AG04450 (cell line): ENCODE measurements around the gene LHFPL2. TPM values are rescaled to one million over a fixed set of nuclear protein-coding genes. Genes with fewer than 3 reads are reported as not detected.
"Not testable (repeated sequence)": the region's sequence is repeated elsewhere in the genome, so short reads cannot be mapped to it uniquely, and the experiment has no call there.

ENCODE experiments used
- CTCF ChIA-PET: fragments of 300-600, 350-600 bp; formaldehyde crosslinking; extraction: SDS; loops from one replicate; lab custom pipeline; 2022; ENCODE audit warnings: antibody characterized with exemption, inconsistent platforms; lab: Charles Lee
- POLR2A ChIA-PET: fragments of 350-600 bp; formaldehyde crosslinking; extraction: SDS; loops from one replicate; lab custom pipeline; 2021; ENCODE audit warnings: antibody characterized with exemption, inconsistent platforms; lab: Yijun Ruan, JAX
- DNase-seq: peaks from one replicate; pipeline ENCODE4 v3.0.0-alpha.2; 2011; ENCODE audit warnings: low read depth, low spot score
- H3K27ac ChIP-seq: one replicate; pipeline ENCODE4 v1.5.1; 2012; ENCODE audit warnings: low read depth, low read length, control low read depth
- H3K27me3 ChIP-seq: one replicate; pipeline ENCODE4 v1.6.0; 2012; ENCODE audit warnings: low read length; ENCODE audit not compliant: control insufficient read depth, insufficient read depth
- H3K4me3 ChIP-seq: 2 replicates; pipeline ENCODE4 v1.5.1; 2011; ENCODE audit warnings: mild to moderate bottlenecking, low read depth, low read length, control low read depth
- H3K9me3 ChIP-seq: 2 replicates; pipeline ENCODE4 v1.5.1; 2012; ENCODE audit warnings: low read length; ENCODE audit not compliant: control insufficient read depth, insufficient read depth
- CTCF ChIP-seq: IDR thresholded peaks from 2 replicates; pipeline ENCODE4 v1.5.1; 2011; ENCODE audit warnings: low read depth, low read length, control low read depth, inconsistent platforms
- polyA plus RNA-seq: library from polyadenylated mRNA; depleted of rRNA; stranded (reverse); fragments of >200 nt; gene quantifications from 2 replicates; pipeline ENCODE4 v1.2.3, GENCODE V29; 2011

The LHFPL2 gene
- polyA plus RNA-seq, 1 experiment = 20.1 TPM

- H3K27ac ChIP-seq = no peak overlapping the region
- POLR2A ChIA-PET = no interaction called here
- TF ChIP-seq CTCF = no peak
- no peak for DNase-seq
- peaks cover 3% of the 10 kb centered on the region for H3K27me3 ChIP-seq
- CTCF ChIA-PET = interaction anchor here (0.6 to 1.5 kb wide), 2 partner anchors 30 to 274 kb away, joined by 3 to 4 read pairs; no protein-coding TSS in a partner anchor
- no peaks in the 10 kb centered on the region for H3K9me3 ChIP-seq
- no peak overlapping the region for H3K4me3 ChIP-seq
These were observed 41.8 kb upstream of the LHFPL2 start for GRCh38 chr5:78690253-78690972.

- POLR2A ChIA-PET = no interaction called here
- Histone ChIP-seq H3K4me3 (no peak overlapping the region), H3K27me3 (peaks cover 3% of the 10 kb centered on the region), H3K27ac (no peak overlapping the region), H3K9me3 (no peaks in the 10 kb centered on the region)
- no peak for TF ChIP-seq CTCF
- CTCF ChIA-PET = interaction anchor here (1.5 kb wide), 1 partner anchor 31 kb away, joined by 4 read pairs; no protein-coding TSS in a partner anchor
- no peak for DNase-seq
These were observed 41.1 kb upstream of the LHFPL2 start for GRCh38 chr5:78689540-78690252.

GRCh38 chr5:78687514-78687913 is 38.9 kb upstream of the LHFPL2 start:
- POLR2A ChIA-PET, DNase-seq: not testable (repeated sequence)

GRCh38 chr5:78683905-78684304 is 35.3 kb upstream of the LHFPL2 start:
- H3K27me3 ChIP-seq, POLR2A ChIA-PET, H3K27ac ChIP-seq, H3K4me3 ChIP-seq, H3K9me3 ChIP-seq, DNase-seq, CTCF ChIA-PET: not testable (repeated sequence)

More at GRCh38 chr5:78687514-78687913, 38.9 kb upstream of the LHFPL2 start:
- H3K4me3 ChIP-seq, H3K27me3 ChIP-seq, H3K9me3 ChIP-seq, H3K27ac ChIP-seq, CTCF ChIA-PET: not testable (repeated sequence)

GRCh38 chr5:78679905-78680304 is 31.3 kb upstream of the LHFPL2 start:
- no peak overlapping the region for H3K4me3 ChIP-seq
- ChIA-PET CTCF (no interaction called here), POLR2A (no interaction called here)
- DNase-seq = no peak
- no peaks in the 10 kb centered on the region for H3K27me3 ChIP-seq
- no peak overlapping the region for H3K27ac ChIP-seq
- H3K9me3 ChIP-seq = peaks cover 5% of the 10 kb centered on the region; the same call in 1 of the 2 replicates
- TF ChIP-seq CTCF = no peak
